ENCODE data around the gene ZER1.

GRCh38 chr9:128728298-128728697 is 43.4 kb downstream of the ZER1 start:
- TF ChIP-seq CTCF (conservative IDR thresholded peaks at IDR 0.05 in 1 of 2, IDR thresholded peaks at IDR 0.05 in 1 of 2; ENCODE audit: extremely low read depth in 1 of 2, insufficient read depth in 1 of 2, low read depth in 1 of 2, low read length in 2 of 2) (no peak), EZH2 (IDR thresholded peaks at IDR 0.05; ENCODE audit: borderline replicate concordance, low read length) (no peak)

Data from mammary epithelial cell (primary cell).